Panc1 (cell line): ENCODE results near the gene CSTF1. TPM values are rescaled to one million over a fixed set of nuclear protein-coding genes. Genes with fewer than 3 reads are reported as not detected.
"Not testable (repeated sequence)": the region's sequence is repeated elsewhere in the genome, so short reads cannot be mapped to it uniquely, and the experiment has no call there.

ENCODE experiments used
- ATAC-seq: fragments of 200-7000 bp; cut with Tn5 transposase; 2 replicates; pipeline ENCODE4 v1.9.1; 2020; ENCODE audit warnings: mild to moderate bottlenecking, moderate library complexity
- BruUV-seq: library from RNA; stranded (reverse); fragments of 400-500 nt; replicated peaks from 2 replicates; lab custom pipeline; 2021; lab: Mats Ljungman, UMichigan
- CTCF ChIA-PET: fragments of 300-600 bp; sonication (Branson Sonifier 250); formaldehyde crosslinking; loops from one replicate; lab custom pipeline; 2022; ENCODE audit warnings: antibody characterized with exemption; lab: Charles Lee
- POLR2A ChIA-PET: fragments of 300-600 bp; sonication (Branson Sonifier 250); formaldehyde crosslinking; loops from one replicate; lab custom pipeline; 2022; ENCODE audit warnings: antibody characterized with exemption; lab: Charles Lee
- DNase-seq: peaks from one replicate; pipeline ENCODE4 v3.0.0-alpha.2; 2010; ENCODE audit warnings: low read depth, low spot score
- H3K27ac ChIP-seq: 2 replicates; pipeline ENCODE4 v1.5.1; 2011; ENCODE audit warnings: mild to moderate bottlenecking, low read length, inconsistent platforms
- H3K27me3 ChIP-seq: fragments of 200-500 bp; sonication (Bioruptor generic); 2 replicates; pipeline ENCODE4 v1.6.0; 2014; ENCODE audit warnings: low read length, inconsistent platforms; ENCODE audit not compliant: control insufficient read depth, insufficient read depth
- H3K36me3 ChIP-seq: fragments of 200-500 bp; sonication (Bioruptor generic); 2 replicates; pipeline ENCODE4 v1.5.1; 2014; ENCODE audit warnings: inconsistent platforms, mild to moderate bottlenecking, low read length, moderate library complexity; ENCODE audit not compliant: control insufficient read depth, insufficient read depth
- H3K4me1 ChIP-seq: 2 replicates; pipeline ENCODE4 v1.5.1; 2011; ENCODE audit warnings: inconsistent platforms, mild to moderate bottlenecking, low read length, moderate library complexity; ENCODE audit not compliant: control insufficient read depth, insufficient read depth
- H3K4me3 ChIP-seq, 2 experiments: 2 replicates each; pipeline ENCODE4 v1.5.1; 2011 to 2012; ENCODE audit warnings: low read depth in 2 of 2, low read length in 2 of 2, mild to moderate bottlenecking in 2 of 2, inconsistent platforms in 1 of 2, moderate library complexity in 1 of 2
- H3K9me3 ChIP-seq: fragments of 200-500 bp; sonication (Bioruptor generic); 2 replicates; pipeline ENCODE4 v1.5.1; 2014; ENCODE audit warnings: low read depth, mild to moderate bottlenecking, inconsistent platforms, low read length, moderate library complexity; ENCODE audit not compliant: control insufficient read depth, insufficient read depth
- POLR2AphosphoS5 ChIP-seq: IDR thresholded peaks from 2 replicates; pipeline ENCODE4 v1.6.1; 2012; ENCODE audit warnings: mild to moderate bottlenecking, low read depth, low read length, moderate library complexity
- REST ChIP-seq, 2 experiments: IDR thresholded peaks; 2 replicates each; pipeline ENCODE4 v1.6.1; 2011 to 2012; ENCODE audit warnings: low read depth in 2 of 2, control low read depth in 1 of 2, low read length in 1 of 2, mild to moderate bottlenecking in 1 of 2, moderate library complexity in 1 of 2; ENCODE audit not compliant: insufficient read depth in 1 of 2
- SIN3A ChIP-seq: IDR thresholded peaks from 2 replicates; pipeline ENCODE4 v1.6.1; 2012; ENCODE audit warnings: low read depth, mild to moderate bottlenecking, low read length, moderate library complexity, borderline replicate concordance; ENCODE audit not compliant: insufficient read depth
- TCF7L2 ChIP-seq: IDR thresholded peaks from 2 replicates; pipeline ENCODE4 v1.6.1; 2011; ENCODE audit warnings: mild to moderate bottlenecking, low read depth, low read length, inconsistent platforms
- in situ Hi-C: cut with HindIII; loops from 2 replicates; pipeline ENCODE4 v1.10.0; 2016; ENCODE audit warnings: low sequenced_read_pairs, low pct_unique_long_range_greater_than_20kb
- intact Hi-C: fragments of 100-400 bp; cut with micrococcal nuclease; formaldehyde crosslinking; loops from one replicate; pipeline ENCODE4 v1.10.0; 2022; ENCODE audit not compliant: unreplicated experiment
- total RNA-seq: library from RNA; stranded (reverse); gene quantifications from one replicate; pipeline ENCODE4 v1.2.1, GENCODE V29; 2021; ENCODE audit not compliant: unreplicated experiment
- TF ChIP-seq, protein P1 (sequence below): fragments of 450-650 bp; IDR thresholded peaks from 2 replicates; pipeline ENCODE4 v1.5.1; 2017; ENCODE audit warnings: mild to moderate bottlenecking

Gene CSTF1
- total RNA-seq, 1 experiment from 2014 or later: 46.3 TPM

GRCh38 chr20:56403465-56403864 lies 11.0 kb downstream of the CSTF1 start:
- H3K36me3 ChIP-seq: peaks cover 50% of the 10 kb centered on the region
- H3K9me3 ChIP-seq: no peaks in the 10 kb centered on the region
- TF ChIP-seq POLR2AphosphoS5: no peak
- TF ChIP-seq SIN3A: no peak
- no peak for TF ChIP-seq REST (IDR thresholded peaks at IDR 0.05; ENCODE audit: insufficient read depth in 1 of 2, low read depth in 2 of 2, low read length in 1 of 2)
- TF ChIP-seq, protein P1, sequence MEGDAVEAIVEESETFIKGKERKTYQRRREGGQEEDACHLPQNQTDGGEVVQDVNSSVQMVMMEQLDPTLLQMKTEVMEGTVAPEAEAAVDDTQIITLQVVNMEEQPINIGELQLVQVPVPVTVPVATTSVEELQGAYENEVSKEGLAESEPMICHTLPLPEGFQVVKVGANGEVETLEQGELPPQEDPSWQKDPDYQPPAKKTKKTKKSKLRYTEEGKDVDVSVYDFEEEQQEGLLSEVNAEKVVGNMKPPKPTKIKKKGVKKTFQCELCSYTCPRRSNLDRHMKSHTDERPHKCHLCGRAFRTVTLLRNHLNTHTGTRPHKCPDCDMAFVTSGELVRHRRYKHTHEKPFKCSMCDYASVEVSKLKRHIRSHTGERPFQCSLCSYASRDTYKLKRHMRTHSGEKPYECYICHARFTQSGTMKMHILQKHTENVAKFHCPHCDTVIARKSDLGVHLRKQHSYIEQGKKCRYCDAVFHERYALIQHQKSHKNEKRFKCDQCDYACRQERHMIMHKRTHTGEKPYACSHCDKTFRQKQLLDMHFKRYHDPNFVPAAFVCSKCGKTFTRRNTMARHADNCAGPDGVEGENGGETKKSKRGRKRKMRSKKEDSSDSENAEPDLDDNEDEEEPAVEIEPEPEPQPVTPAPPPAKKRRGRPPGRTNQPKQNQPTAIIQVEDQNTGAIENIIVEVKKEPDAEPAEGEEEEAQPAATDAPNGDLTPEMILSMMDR: no peak
- TF ChIP-seq TCF7L2: no peak
- no peak overlapping the region for H3K27ac ChIP-seq
- no peak overlapping the region for H3K4me3 ChIP-seq
- DNase-seq (no peak), ATAC-seq (no peak)
- CTCF ChIA-PET: no interaction called here
- no peaks in the 10 kb centered on the region for H3K4me1 ChIP-seq
- POLR2A ChIA-PET: no interaction called here
- no TSS peak for BruUV-seq
- intact Hi-C loops: loop anchor here (10.0 kb wide), 1 partner anchor 171 kb away; no protein-coding TSS in a partner anchor
- in situ Hi-C loops: no loop called here
- H3K27me3 ChIP-seq: no peaks in the 10 kb centered on the region

GRCh38 chr20:56405356-56405755 lies 12.9 kb downstream of the CSTF1 start:
- H3K36me3 ChIP-seq: peaks cover 33% of the 10 kb centered on the region
- POLR2A ChIA-PET, DNase-seq, CTCF ChIA-PET, in situ Hi-C loops, H3K27me3 ChIP-seq, BruUV-seq, ATAC-seq, H3K4me3 ChIP-seq, H3K9me3 ChIP-seq, H3K27ac ChIP-seq, H3K4me1 ChIP-seq: not testable (repeated sequence)
- intact Hi-C loops: loop anchor here (10.0 kb wide), 1 partner anchor 169 kb away; no protein-coding TSS in a partner anchor

- in situ Hi-C loops: no loop called here
- Histone ChIP-seq H3K36me3 (peaks cover 28% of the 10 kb centered on the region), H3K4me3 (no peak overlapping the region), H3K9me3 (no peaks in the 10 kb centered on the region), H3K27me3 (no peaks in the 10 kb centered on the region), H3K27ac (no peak overlapping the region), H3K4me1 (no peaks in the 10 kb centered on the region)
- BruUV-seq: no TSS peak
- CTCF ChIA-PET: no interaction called here
- ATAC-seq (no peak), DNase-seq (no peak)
- intact Hi-C loops: loop anchor here (10.0 kb wide), 1 partner anchor 168 kb away; no protein-coding TSS in a partner anchor
- POLR2A ChIA-PET: no interaction called here
- TF ChIP-seq REST (IDR thresholded peaks at IDR 0.05; ENCODE audit: insufficient read depth in 1 of 2, low read depth in 2 of 2, low read length in 1 of 2) (no peak), TCF7L2 (no peak), SIN3A (no peak), POLR2AphosphoS5 (no peak)
- TF ChIP-seq, protein P1: no peak
Measured at GRCh38 chr20:56406910-56407309, 14.5 kb downstream of the CSTF1 start.
